Calu3 (cell line): Measurements from ENCODE around the gene CELF4. TPM values are rescaled to one million over a fixed set of nuclear protein-coding genes. Genes with fewer than 3 reads are reported as not detected.

Experiments used
- BruUV-seq: library from RNA; stranded (reverse); fragments of 400-500 nt; replicated peaks from 2 replicates; lab custom pipeline; 2021; lab: Mats Ljungman, UMichigan
- CTCF ChIA-PET: fragments of 300-600 bp; sonication (Branson Sonifier 250); formaldehyde crosslinking; loops from one replicate; lab custom pipeline; 2022; ENCODE audit warnings: antibody characterized with exemption; lab: Charles Lee
- DNase-seq: peaks from one replicate; pipeline ENCODE4 v3.0.0; 2022
- H3K27ac Mint-ChIP-seq: one replicate; pipeline ENCODE4 v1.8.0; 2022; ENCODE audit warnings: mixed read lengths; ENCODE audit not compliant: unreplicated experiment
- H3K27me3 Mint-ChIP-seq: one replicate; pipeline ENCODE4 v1.8.0; 2022; ENCODE audit warnings: mixed read lengths; ENCODE audit not compliant: unreplicated experiment
- H3K36me3 Mint-ChIP-seq: one replicate; pipeline ENCODE4 v1.8.0; 2022; ENCODE audit warnings: mild to moderate bottlenecking, moderate library complexity, mixed read lengths; ENCODE audit not compliant: insufficient read depth, unreplicated experiment
- H3K4me1 Mint-ChIP-seq: one replicate; pipeline ENCODE4 v1.8.0; 2022; ENCODE audit warnings: mild to moderate bottlenecking, low read depth, mixed read lengths; ENCODE audit not compliant: unreplicated experiment
- H3K4me3 Mint-ChIP-seq: one replicate; pipeline ENCODE4 v1.8.0; 2022; ENCODE audit warnings: mild to moderate bottlenecking, low read depth, moderate library complexity, mixed read lengths; ENCODE audit not compliant: unreplicated experiment
- H3K9me3 Mint-ChIP-seq: one replicate; pipeline ENCODE4 v1.8.0; 2022; ENCODE audit warnings: low read depth, mixed read lengths; ENCODE audit not compliant: unreplicated experiment
- CTCF ChIP-seq: fragments of 200-600 bp; IDR thresholded peaks from one replicate; pipeline ENCODE4 v1.8.0; 2022; ENCODE audit warnings: antibody characterized with exemption; ENCODE audit not compliant: unreplicated experiment
- intact Hi-C: fragments of 100-400 bp; cut with micrococcal nuclease; formaldehyde crosslinking; loops from one replicate; pipeline ENCODE4 v1.10.0; 2022; ENCODE audit not compliant: unreplicated experiment
- total RNA-seq: library from RNA; stranded (reverse); gene quantifications from 2 replicates; pipeline ENCODE4 v1.2.3, GENCODE V29; 2022

CELF4 gene
- total RNA-seq, 1 experiment from 2014 or later: 7.8 TPM

- no peak overlapping the region for H3K27ac Mint-ChIP-seq
- no peaks in the 10 kb centered on the region for H3K9me3 Mint-ChIP-seq
- H3K27me3 Mint-ChIP-seq: peaks cover 95% of the 10 kb centered on the region
- no peaks in the 10 kb centered on the region for H3K4me1 Mint-ChIP-seq
- CTCF ChIA-PET: interaction anchor here (0.7 to 1.5 kb wide), 2 partner anchors 55 to 241 kb away, joined by 4 to 6 read pairs; no protein-coding TSS in a partner anchor
- no peak for DNase-seq
- no peak overlapping the region for H3K4me3 Mint-ChIP-seq
- intact Hi-C loops: loop anchor here (5.0 to 10.0 kb wide), 2 partner anchors 50 to 318 kb away; no protein-coding TSS in a partner anchor
- H3K36me3 Mint-ChIP-seq: no peaks in the 10 kb centered on the region
- no TSS peak for BruUV-seq
- TF ChIP-seq CTCF: no peak
Measured at GRCh38 chr18:37334631-37335408, 230.8 kb downstream of the CELF4 start.

- H3K4me3 Mint-ChIP-seq: no peak overlapping the region
- no peak for DNase-seq
- intact Hi-C loops: loop anchor here (10.0 kb wide), 1 partner anchor 48 kb away; no protein-coding TSS in a partner anchor
- peaks cover 83% of the 10 kb centered on the region for H3K27me3 Mint-ChIP-seq
- CTCF ChIA-PET: no interaction called here
- TF ChIP-seq CTCF: no peak
- no peaks in the 10 kb centered on the region for H3K9me3 Mint-ChIP-seq
- no peak overlapping the region for H3K27ac Mint-ChIP-seq
- no peaks in the 10 kb centered on the region for H3K36me3 Mint-ChIP-seq
- BruUV-seq: no TSS peak
- no peaks in the 10 kb centered on the region for H3K4me1 Mint-ChIP-seq
Measured at GRCh38 chr18:37332628-37333420, 232.8 kb downstream of the CELF4 start.

- Mint-ChIP-seq H3K4me3 (no peak overlapping the region), H3K4me1 (no peaks in the 10 kb centered on the region), H3K27ac (no peak overlapping the region), H3K27me3 (peaks cover 83% of the 10 kb centered on the region), H3K9me3 (no peaks in the 10 kb centered on the region), H3K36me3 (no peaks in the 10 kb centered on the region)
- DNase-seq: no peak
- intact Hi-C loops: loop anchor here (10.0 kb wide), 1 partner anchor 47 kb away; no protein-coding TSS in a partner anchor
- no TSS peak for BruUV-seq
- CTCF ChIA-PET: no interaction called here
- TF ChIP-seq CTCF: no peak
Measured at GRCh38 chr18:37332219-37332618, 233.4 kb downstream of the CELF4 start.

GRCh38 chr18:37330173-37330572 is 235.4 kb downstream of the CELF4 start:
- peaks cover 83% of the 10 kb centered on the region for H3K27me3 Mint-ChIP-seq
- no peak for TF ChIP-seq CTCF
- no peak overlapping the region for H3K27ac Mint-ChIP-seq
- BruUV-seq: no TSS peak
- H3K36me3 Mint-ChIP-seq: no peaks in the 10 kb centered on the region
- intact Hi-C loops: loop anchor here (10.0 kb wide), 1 partner anchor 45 kb away; no protein-coding TSS in a partner anchor
- DNase-seq: no peak
- no peak overlapping the region for H3K4me3 Mint-ChIP-seq
- H3K4me1 Mint-ChIP-seq: no peaks in the 10 kb centered on the region
- no peaks in the 10 kb centered on the region for H3K9me3 Mint-ChIP-seq
- CTCF ChIA-PET: interaction anchor here (0.5 to 0.6 kb wide), 2 partner anchors 18 to 311 kb away, joined by 3 to 4 read pairs; no protein-coding TSS in a partner anchor
